ENCODE results near the gene ALOX12B.

- TF ChIP-seq CTCF (IDR thresholded peaks at IDR 0.05; ENCODE audit: low read length) (no peak), EZH2 (IDR thresholded peaks at IDR 0.05; ENCODE audit: borderline replicate concordance, low read length) (no peak)
These were observed 31.7 kb downstream of the ALOX12B start for GRCh38 chr17:8055851-8056231.

Data from OCI-LY1 (cell line).